ENCODE results near the gene C1orf167. TPM values are rescaled to one million over a fixed set of nuclear protein-coding genes. Genes with fewer than 3 reads are reported as not detected.

Gene C1orf167
- polyA plus RNA-seq, 3 donors: 0.05 TPM; not detected in 2

DNA sequence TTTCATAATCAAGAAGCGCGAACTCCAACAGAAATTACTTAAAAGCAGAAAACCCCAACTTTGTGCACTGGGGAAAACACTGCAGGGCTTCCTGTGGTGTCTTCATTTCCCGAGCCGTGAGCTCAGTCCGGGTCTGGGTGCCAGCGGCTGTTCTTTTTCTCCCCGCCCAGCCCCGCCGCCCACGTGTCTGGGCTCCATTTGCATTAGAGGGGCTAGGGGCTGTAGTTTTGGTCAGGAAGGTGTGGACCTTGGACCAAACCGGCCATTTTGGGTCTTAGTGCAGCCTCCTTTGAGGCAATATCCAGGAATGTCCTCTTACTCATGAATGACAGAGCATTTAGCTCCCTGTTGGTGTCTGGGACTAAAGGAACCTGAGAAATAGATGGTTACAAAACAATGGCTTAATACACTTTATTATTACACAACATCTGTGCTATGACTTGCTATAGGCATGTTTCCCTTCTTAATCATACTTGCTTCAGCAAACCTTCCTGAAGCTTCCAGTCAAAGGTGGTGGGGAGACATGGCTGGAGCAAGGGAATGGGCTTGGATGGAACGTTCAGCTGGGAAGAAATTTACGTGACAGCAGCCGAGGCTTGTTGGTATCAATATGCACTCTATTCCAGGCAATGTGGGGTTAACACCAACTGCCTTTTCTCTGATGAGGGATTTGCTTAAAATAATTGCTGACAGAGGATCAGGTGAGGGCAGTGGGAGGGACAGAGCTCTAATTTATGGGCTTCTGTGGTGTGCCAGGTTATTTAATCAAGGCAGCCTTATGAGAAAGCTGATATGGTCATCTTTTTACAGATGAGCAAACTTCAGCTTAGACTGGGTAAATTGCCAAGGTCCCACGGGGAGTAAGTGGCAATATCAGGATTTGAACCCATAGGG, 25.0 kb upstream of the C1orf167 start:
- Histone ChIP-seq H3K27me3 (ENCODE audit: control insufficient read depth in 2 of 2, insufficient read depth in 2 of 2, low read length in 2 of 2) (no peaks in the 10 kb centered on the region), H4K20me1 (ENCODE audit: insufficient read depth, low read length) (peaks cover 28% of the 10 kb centered on the region), H3K4me3 (replicated peaks in 1 of 3; ENCODE audit: low read depth in 2 of 3, low read length in 3 of 3) (peak overlapping the region; percentile 85 to 93 (median 88)), H3K27ac (ENCODE audit: low read depth in 1 of 2, low read length in 2 of 2) (peak overlapping the region; percentile 98), H3K9ac (ENCODE audit: insufficient read depth, low read length, poor library complexity, severe bottlenecking) (peak overlapping the region; percentile 99), H3K9me3 (replicated peaks in 1 of 2; ENCODE audit: control insufficient read depth in 1 of 2, insufficient read depth in 1 of 2, low read length in 2 of 2) (no peaks in the 10 kb centered on the region), H3K79me2 (ENCODE audit: insufficient read depth, low read length) (peaks cover 69% of the 10 kb centered on the region), H2AFZ (ENCODE audit: insufficient read depth, low read depth, low read length, poor library complexity, severe bottlenecking) (peak overlapping the region; percentile 73), H3K36me3 (replicated peaks in 1 of 2; ENCODE audit: control insufficient read depth in 1 of 2, insufficient read depth in 2 of 2, low read length in 2 of 2) (peaks cover 2 to 10% of the 10 kb centered on the region in 2 donors), H3K4me1 (ENCODE audit: control insufficient read depth in 1 of 2, insufficient read depth in 2 of 2, low read length in 2 of 2) (peaks cover 83 to 90% of the 10 kb centered on the region in 2 donors), H3K4me2 (replicated peaks; ENCODE audit: extremely low read depth, low read length, poor library complexity, severe bottlenecking) (peak overlapping the region; percentile 77)
- H3K36me3 Mint-ChIP-seq: peaks cover 12 to 25% of the 10 kb centered on the region in 2 donors
- peak; percentile 87 to 99 (median 97) for DNase-seq
- peak overlapping the region; percentile 93 to 98 for H3K4me3 Mint-ChIP-seq
- WGBS (ENCODE audit: insufficient coverage): 9% methylated on average over 9 of the region's 15 CpGs
- peaks cover 87% of the 10 kb centered on the region for H3K4me1 Mint-ChIP-seq
- intact Hi-C loops (cut with micrococcal nuclease): loop anchor here (5.0 to 10.0 kb wide), 4 partner anchors 58 to 445 kb away; no protein-coding TSS in a partner anchor
- H3K27ac Mint-ChIP-seq: peak overlapping the region; percentile 98 to 100 (median 99)
- H3K9me3 Mint-ChIP-seq: no peaks in the 10 kb centered on the region
- peaks cover 0 to 1% (median 1%) of the 10 kb centered on the region in 3 donors for H3K27me3 Mint-ChIP-seq (ENCODE audit: low read depth in 3 of 3)
- TF ChIP-seq, protein P1, sequence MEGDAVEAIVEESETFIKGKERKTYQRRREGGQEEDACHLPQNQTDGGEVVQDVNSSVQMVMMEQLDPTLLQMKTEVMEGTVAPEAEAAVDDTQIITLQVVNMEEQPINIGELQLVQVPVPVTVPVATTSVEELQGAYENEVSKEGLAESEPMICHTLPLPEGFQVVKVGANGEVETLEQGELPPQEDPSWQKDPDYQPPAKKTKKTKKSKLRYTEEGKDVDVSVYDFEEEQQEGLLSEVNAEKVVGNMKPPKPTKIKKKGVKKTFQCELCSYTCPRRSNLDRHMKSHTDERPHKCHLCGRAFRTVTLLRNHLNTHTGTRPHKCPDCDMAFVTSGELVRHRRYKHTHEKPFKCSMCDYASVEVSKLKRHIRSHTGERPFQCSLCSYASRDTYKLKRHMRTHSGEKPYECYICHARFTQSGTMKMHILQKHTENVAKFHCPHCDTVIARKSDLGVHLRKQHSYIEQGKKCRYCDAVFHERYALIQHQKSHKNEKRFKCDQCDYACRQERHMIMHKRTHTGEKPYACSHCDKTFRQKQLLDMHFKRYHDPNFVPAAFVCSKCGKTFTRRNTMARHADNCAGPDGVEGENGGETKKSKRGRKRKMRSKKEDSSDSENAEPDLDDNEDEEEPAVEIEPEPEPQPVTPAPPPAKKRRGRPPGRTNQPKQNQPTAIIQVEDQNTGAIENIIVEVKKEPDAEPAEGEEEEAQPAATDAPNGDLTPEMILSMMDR (IDR thresholded peaks at IDR 0.05): no peak

DNA sequence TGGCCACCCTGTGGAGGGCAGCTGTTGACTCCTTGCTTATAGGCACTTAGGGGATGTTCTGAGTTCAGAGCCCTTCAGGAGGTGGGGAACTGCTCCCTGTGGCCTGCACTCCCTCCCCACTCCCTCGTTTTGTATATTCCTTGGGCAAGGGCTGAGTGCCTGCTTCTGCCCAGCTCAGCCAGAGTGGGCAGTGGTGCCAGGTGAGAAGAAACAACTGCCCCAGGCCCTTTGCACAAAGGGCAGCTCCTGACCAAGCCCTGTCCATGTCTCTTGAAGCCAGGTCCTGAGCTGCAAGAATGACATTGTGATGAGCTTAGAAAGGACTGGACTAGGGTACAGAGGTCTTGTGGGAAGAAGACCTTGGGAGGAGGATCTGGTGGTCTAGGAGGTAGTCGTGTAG, 23.9 kb upstream of the C1orf167 start:
- no peaks in the 10 kb centered on the region for H3K27me3 ChIP-seq (ENCODE audit: control insufficient read depth in 2 of 2, insufficient read depth in 2 of 2, low read length in 2 of 2)
- Mint-ChIP-seq H3K27ac (peak overlapping the region; percentile 98 to 100 (median 99)), H3K36me3 (peaks cover 17 to 36% of the 10 kb centered on the region in 2 donors), H3K27me3 (ENCODE audit: low read depth in 3 of 3) (peaks cover 0 to 1% (median 1%) of the 10 kb centered on the region in 3 donors), H3K9me3 (no peaks in the 10 kb centered on the region), H3K4me3 (peak overlapping the region; percentile 93 to 98), H3K4me1 (peaks cover 85% of the 10 kb centered on the region)
- peak overlapping the region; percentile 99 for H3K9ac ChIP-seq (ENCODE audit: insufficient read depth, low read length, poor library complexity, severe bottlenecking)
- TF ChIP-seq, protein P1 (IDR thresholded peaks at IDR 0.05): no peak
- no CpG with 5 or more reads among the region's 2 CpGs for WGBS (ENCODE audit: insufficient coverage)
- H3K9me3 ChIP-seq (replicated peaks in 1 of 2; ENCODE audit: control insufficient read depth in 1 of 2, insufficient read depth in 1 of 2, low read length in 2 of 2): no peaks in the 10 kb centered on the region
- no peak overlapping the region for H2AFZ ChIP-seq (ENCODE audit: insufficient read depth, low read depth, low read length, poor library complexity, severe bottlenecking)
- peaks cover 74 to 85% of the 10 kb centered on the region in 2 donors for H3K4me1 ChIP-seq (ENCODE audit: control insufficient read depth in 1 of 2, insufficient read depth in 2 of 2, low read length in 2 of 2)
- intact Hi-C loops (cut with micrococcal nuclease): loop anchor here (5.0 to 10.0 kb wide), 4 partner anchors 57 to 444 kb away; no protein-coding TSS in a partner anchor
- peaks cover 80% of the 10 kb centered on the region for H3K79me2 ChIP-seq (ENCODE audit: insufficient read depth, low read length)
- peak in 1 of 3 donors; percentile 30 for DNase-seq
- peak overlapping the region; percentile 98 for H3K27ac ChIP-seq (ENCODE audit: low read depth in 1 of 2, low read length in 2 of 2)
- H3K4me3 ChIP-seq (replicated peaks in 1 of 3; ENCODE audit: low read depth in 2 of 3, low read length in 3 of 3): peak overlapping the region; percentile 85 to 93 (median 88)
- H3K36me3 ChIP-seq (replicated peaks in 1 of 2; ENCODE audit: control insufficient read depth in 1 of 2, insufficient read depth in 2 of 2, low read length in 2 of 2): peaks cover 2 to 21% of the 10 kb centered on the region in 2 donors
- H4K20me1 ChIP-seq (ENCODE audit: insufficient read depth, low read length): peaks cover 39% of the 10 kb centered on the region
- H3K4me2 ChIP-seq (replicated peaks; ENCODE audit: extremely low read depth, low read length, poor library complexity, severe bottlenecking): peak overlapping the region; percentile 77

All from CD14-positive monocyte (primary cell).